SK-N-SH (cell line): ENCODE results near the gene LECT2. TPM values are rescaled to one million over a fixed set of nuclear protein-coding genes. Genes with fewer than 3 reads are reported as not detected.
A peak's percentile ranks its signal among the peaks of the same experiment; 100 is the strongest.

Source experiments
- CTCF ChIA-PET: fragments of 300-600, 350-600 bp; formaldehyde crosslinking; extraction: SDS; loops from one replicate; lab custom pipeline; 2021; lab: Yijun Ruan, JAX
- POLR2A ChIA-PET: fragments of 350-600 bp; sonication (Branson Sonifier 250); formaldehyde crosslinking; extraction: SDS; loops from one replicate; lab custom pipeline; 2020; ENCODE audit warnings: antibody characterized with exemption, inconsistent platforms; lab: Yijun Ruan, JAX
- DNase-seq: peaks from one replicate; pipeline ENCODE4 v3.0.0; 2012
- H2AFZ ChIP-seq: fragments of 200-600 bp; sonication (generic); 2 replicates; pipeline ENCODE4 v1.8.1; 2016; ENCODE audit warnings: antibody characterized with exemption, mild to moderate bottlenecking, low read depth
- H3F3A ChIP-seq: fragments of 200-600 bp; sonication (generic); replicated peaks from 2 replicates; pipeline ENCODE3; 2016; ENCODE audit warnings: antibody characterized with exemption, mild to moderate bottlenecking; ENCODE audit not compliant: insufficient read depth
- H3K27ac ChIP-seq, 2 experiments: fragments of 200-500 bp in 1 of 2; fragments of 200-600 bp in 1 of 2; sonication (Bioruptor generic) in 1 of 2; sonication (generic), shearing (Covaris generic) in 1 of 2; 2 replicates each; pipeline versions ENCODE4 v1.5.1 to v1.6.1; 2014 to 2016; ENCODE audit warnings: low read depth in 2 of 2, inconsistent platforms in 1 of 2, low read length in 1 of 2, mild to moderate bottlenecking in 1 of 2, mixed read lengths in 1 of 2
- H3K27me3 ChIP-seq: fragments of 200-600 bp; sonication (generic), shearing (Covaris generic); 2 replicates; pipeline ENCODE4 v1.6.1; 2016; ENCODE audit warnings: mixed run types; ENCODE audit not compliant: insufficient read depth
- H3K36me3 ChIP-seq, 2 experiments: fragments of 200-500 bp in 1 of 2; fragments of 200-600 bp in 1 of 2; sonication (Bioruptor generic) in 1 of 2; sonication (generic) in 1 of 2; replicated peaks in 1 of 2; 2 replicates each; pipeline versions ENCODE3 to v1.5.1; 2014 to 2016; ENCODE audit warnings: low read length in 1 of 2, mild to moderate bottlenecking in 1 of 2; ENCODE audit not compliant: insufficient read depth in 2 of 2, control insufficient read depth in 1 of 2
- H3K4me1 ChIP-seq, 2 experiments: fragments of 200-500 bp in 1 of 2; fragments of 200-600 bp in 1 of 2; sonication (Bioruptor generic) in 1 of 2; sonication (generic), shearing (Covaris generic) in 1 of 2; 2 replicates each; pipeline versions ENCODE4 v1.5.1 to v1.6.1; 2014 to 2016; ENCODE audit warnings: low read depth in 1 of 2, low read length in 1 of 2, mixed run types in 1 of 2; ENCODE audit not compliant: insufficient read depth in 2 of 2, control insufficient read depth in 1 of 2
- H3K4me2 ChIP-seq: fragments of 200-600 bp; sonication (generic), shearing (Covaris generic); 2 replicates; pipeline ENCODE4 v1.6.1; 2017; ENCODE audit warnings: mixed run types
- H3K4me3 ChIP-seq, 2 experiments: fragments of 200-500 bp in 1 of 2; fragments of 200-600 bp in 1 of 2; sonication (Bioruptor generic) in 1 of 2; sonication (generic), shearing (Covaris generic) in 1 of 2; 2 replicates each; pipeline versions ENCODE4 v1.5.1 to v1.8.1; 2014 to 2016; ENCODE audit warnings: low read depth in 2 of 2, inconsistent platforms in 1 of 2, low read length in 1 of 2, mild to moderate bottlenecking in 1 of 2, mixed read lengths in 1 of 2, moderate library complexity in 1 of 2
- H3K79me2 ChIP-seq: fragments of 200-600 bp; sonication (generic); 2 replicates; pipeline ENCODE4 v1.8.1; 2017; ENCODE audit warnings: mild to moderate bottlenecking; ENCODE audit not compliant: insufficient read depth
- H3K9ac ChIP-seq: fragments of 200-600 bp; sonication (generic); 2 replicates; pipeline ENCODE4 v1.6.1; 2017; ENCODE audit warnings: mixed run types
- H3K9me2 ChIP-seq: fragments of 200-600 bp; sonication (generic); 2 replicates; pipeline ENCODE4 v1.6.1; 2017; ENCODE audit warnings: mixed run types
- H3K9me3 ChIP-seq: fragments of 200-600 bp; sonication (generic); 2 replicates; pipeline ENCODE4 v1.6.1; 2017; ENCODE audit warnings: mixed run types, mild to moderate bottlenecking, moderate library complexity
- H4K20me1 ChIP-seq: fragments of 200-600 bp; sonication (generic); 2 replicates; pipeline ENCODE4 v1.6.1; 2017; ENCODE audit warnings: mild to moderate bottlenecking, mixed run types; ENCODE audit not compliant: insufficient read depth
- ELF1 ChIP-seq: IDR thresholded peaks from 2 replicates; pipeline ENCODE4 v1.4.0; 2012
- EZH2phosphoT487 ChIP-seq: fragments of 200-600 bp; sonication (generic); IDR thresholded peaks from 2 replicates; pipeline ENCODE4 v1.6.1; 2017; ENCODE audit warnings: low read depth, mixed run types, mild to moderate bottlenecking, antibody characterized with exemption, moderate library complexity, borderline replicate concordance
- FOXM1 ChIP-seq: IDR thresholded peaks from 2 replicates; pipeline ENCODE4 v1.4.0; 2012; ENCODE audit warnings: low read depth, mild to moderate bottlenecking
- GABPA ChIP-seq: IDR thresholded peaks from 2 replicates; pipeline ENCODE4 v1.4.0; 2012; ENCODE audit warnings: low read depth, mild to moderate bottlenecking
- GATA2 ChIP-seq: sonication (generic); formaldehyde crosslinking; IDR thresholded peaks from 2 replicates; pipeline ENCODE4 v1.5.0; 2020; ENCODE audit warnings: mild to moderate bottlenecking, missing genetic modification reagents
- JUND ChIP-seq: IDR thresholded peaks from 2 replicates; pipeline ENCODE4 v1.4.0; 2012
- NFIC ChIP-seq: IDR thresholded peaks from 2 replicates; pipeline ENCODE4 v1.4.0; 2012; ENCODE audit warnings: borderline replicate concordance
- NRF1 ChIP-seq: IDR thresholded peaks from 2 replicates; pipeline ENCODE4 v1.6.1; 2012; ENCODE audit warnings: low read depth, mild to moderate bottlenecking, low read length
- RAD21 ChIP-seq: IDR thresholded peaks from 2 replicates; pipeline ENCODE4 v1.6.1; 2012; ENCODE audit warnings: mild to moderate bottlenecking, low read length
- RFX5 ChIP-seq: IDR thresholded peaks from 2 replicates; pipeline ENCODE4 v1.6.1; 2012; ENCODE audit warnings: mild to moderate bottlenecking, improper control_type of control experiment, low read length
- SIN3A ChIP-seq: IDR thresholded peaks from 2 replicates; pipeline ENCODE4 v1.6.1; 2012; ENCODE audit warnings: low read depth, mild to moderate bottlenecking, low read length, moderate library complexity, borderline replicate concordance
- SMC3 ChIP-seq: IDR thresholded peaks from 2 replicates; pipeline ENCODE4 v1.6.1; 2012; ENCODE audit warnings: low read depth, low read length, improper control_type of control experiment
- TAF1 ChIP-seq: IDR thresholded peaks from 2 replicates; pipeline ENCODE4 v1.6.1; 2012; ENCODE audit warnings: low read depth, mild to moderate bottlenecking, low read length, moderate library complexity, borderline replicate concordance
- TEAD4 ChIP-seq: IDR thresholded peaks from 2 replicates; pipeline ENCODE4 v1.4.0; 2012; ENCODE audit warnings: mild to moderate bottlenecking, borderline replicate concordance; ENCODE audit not compliant: insufficient read depth
- WGBS: methylation state at CpG from one replicate; pipeline ENCODE4 v1.1.6; 2017; ENCODE audit warnings: low lambda C conversion rate; 5-methylcytosine and 5-hydroxymethylcytosine counted together
- polyA plus RNA-seq, 3 experiments: library from polyadenylated mRNA; depleted of rRNA; stranded (reverse); fragments of >200 nt; gene quantifications; 2 replicates each; pipeline ENCODE4 v1.2.3, GENCODE V29; 2012
- TF ChIP-seq, protein P1 (sequence below): fragments of 200-600 bp; sonication (generic); IDR thresholded peaks from 2 replicates; pipeline ENCODE4 v1.6.1; 2017; ENCODE audit warnings: antibody characterized with exemption, mild to moderate bottlenecking, moderate library complexity
- TF ChIP-seq, protein P2 (sequence below): IDR thresholded peaks from 2 replicates; pipeline ENCODE4; 2012
- TF ChIP-seq, protein P3 (sequence below): IDR thresholded peaks from 2 replicates; pipeline ENCODE4 v1.6.1; 2012; ENCODE audit warnings: mild to moderate bottlenecking, low read depth, low read length, moderate library complexity
- TF ChIP-seq, protein P4 (sequence below): fragments of 150-350 bp; IDR thresholded peaks from 2 replicates; pipeline ENCODE4 v1.6.1; 2016; ENCODE audit warnings: mild to moderate bottlenecking, low read depth, low read length

Gene LECT2
- polyA plus RNA-seq, 1 of the 3 experiments (the other 2 are of a cell fraction), result 0.18 TPM

DNA sequence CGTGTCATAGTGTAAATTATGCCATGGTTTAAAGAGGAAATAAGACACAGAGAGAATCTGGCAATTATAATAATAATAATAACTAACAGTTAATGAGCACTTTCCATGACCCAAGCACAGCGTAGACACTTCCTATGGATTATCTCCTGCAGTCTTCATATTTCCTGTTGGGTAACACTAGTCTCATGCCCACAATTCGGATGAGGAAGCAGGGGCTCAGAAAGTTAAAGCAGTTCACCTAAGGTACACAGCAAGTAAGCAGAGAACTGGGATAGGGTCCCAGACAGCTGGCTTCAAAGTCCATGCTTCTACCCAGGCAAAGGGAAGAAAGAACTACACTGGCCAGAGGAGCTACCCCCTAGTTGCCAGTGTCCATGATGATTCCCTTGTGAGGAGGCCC is 46.1 kb upstream of the LECT2 start:
- no peak for DNase-seq
- Histone ChIP-seq H3K4me1 (peaks cover 17 to 42% of the 10 kb centered on the region in 2 experiments; a peak in 3 of 4 replicates), H3K4me2 (peak overlapping the region; percentile 39), H3K9me3 (no peaks in the 10 kb centered on the region), H4K20me1 (no peaks in the 10 kb centered on the region), H3K79me2 (peaks cover 16% of the 10 kb centered on the region; the same call in 1 of the 2 replicates), H3K27me3 (no peaks in the 10 kb centered on the region), H3F3A (peaks cover 46% of the 10 kb centered on the region), H3K9me2 (no peaks in the 10 kb centered on the region), H3K4me3 (no peak overlapping the region), H3K36me3 (no peaks in the 10 kb centered on the region), H3K9ac (peak overlapping the region; percentile 13; the same call in 1 of the 2 replicates), H3K27ac (peak overlapping the region; percentile 77 to 98), H2AFZ (peak overlapping the region; percentile 17; the same call in 1 of the 2 replicates)
- ChIA-PET CTCF (interaction anchor here (0.9 to 1.6 kb wide), 2 partner anchors 56 to 64 kb away, joined by 3 to 6 read pairs; no protein-coding TSS in a partner anchor), POLR2A (no interaction called here)
- TF ChIP-seq, protein P1, sequence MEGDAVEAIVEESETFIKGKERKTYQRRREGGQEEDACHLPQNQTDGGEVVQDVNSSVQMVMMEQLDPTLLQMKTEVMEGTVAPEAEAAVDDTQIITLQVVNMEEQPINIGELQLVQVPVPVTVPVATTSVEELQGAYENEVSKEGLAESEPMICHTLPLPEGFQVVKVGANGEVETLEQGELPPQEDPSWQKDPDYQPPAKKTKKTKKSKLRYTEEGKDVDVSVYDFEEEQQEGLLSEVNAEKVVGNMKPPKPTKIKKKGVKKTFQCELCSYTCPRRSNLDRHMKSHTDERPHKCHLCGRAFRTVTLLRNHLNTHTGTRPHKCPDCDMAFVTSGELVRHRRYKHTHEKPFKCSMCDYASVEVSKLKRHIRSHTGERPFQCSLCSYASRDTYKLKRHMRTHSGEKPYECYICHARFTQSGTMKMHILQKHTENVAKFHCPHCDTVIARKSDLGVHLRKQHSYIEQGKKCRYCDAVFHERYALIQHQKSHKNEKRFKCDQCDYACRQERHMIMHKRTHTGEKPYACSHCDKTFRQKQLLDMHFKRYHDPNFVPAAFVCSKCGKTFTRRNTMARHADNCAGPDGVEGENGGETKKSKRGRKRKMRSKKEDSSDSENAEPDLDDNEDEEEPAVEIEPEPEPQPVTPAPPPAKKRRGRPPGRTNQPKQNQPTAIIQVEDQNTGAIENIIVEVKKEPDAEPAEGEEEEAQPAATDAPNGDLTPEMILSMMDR, result no peak
- no peak for TF ChIP-seq GATA2 (CRISPR knock-in tag)
- no peak for TF ChIP-seq NRF1
- no peak for TF ChIP-seq JUND
- no peak for TF ChIP-seq SIN3A
- TF ChIP-seq SMC3, result no peak
- no peak for TF ChIP-seq RFX5
- TF ChIP-seq, protein P2, sequence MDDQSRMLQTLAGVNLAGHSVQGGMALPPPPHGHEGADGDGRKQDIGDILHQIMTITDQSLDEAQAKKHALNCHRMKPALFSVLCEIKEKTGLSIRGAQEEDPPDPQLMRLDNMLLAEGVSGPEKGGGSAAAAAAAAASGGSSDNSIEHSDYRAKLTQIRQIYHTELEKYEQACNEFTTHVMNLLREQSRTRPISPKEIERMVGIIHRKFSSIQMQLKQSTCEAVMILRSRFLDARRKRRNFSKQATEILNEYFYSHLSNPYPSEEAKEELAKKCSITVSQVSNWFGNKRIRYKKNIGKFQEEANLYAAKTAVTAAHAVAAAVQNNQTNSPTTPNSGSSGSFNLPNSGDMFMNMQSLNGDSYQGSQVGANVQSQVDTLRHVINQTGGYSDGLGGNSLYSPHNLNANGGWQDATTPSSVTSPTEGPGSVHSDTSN, result no peak
- no peak for TF ChIP-seq ELF1
- no peak for TF ChIP-seq RAD21
- no peak for TF ChIP-seq EZH2phosphoT487
- 86% methylated on average over 3 of the region's 3 CpGs for WGBS

DNA sequence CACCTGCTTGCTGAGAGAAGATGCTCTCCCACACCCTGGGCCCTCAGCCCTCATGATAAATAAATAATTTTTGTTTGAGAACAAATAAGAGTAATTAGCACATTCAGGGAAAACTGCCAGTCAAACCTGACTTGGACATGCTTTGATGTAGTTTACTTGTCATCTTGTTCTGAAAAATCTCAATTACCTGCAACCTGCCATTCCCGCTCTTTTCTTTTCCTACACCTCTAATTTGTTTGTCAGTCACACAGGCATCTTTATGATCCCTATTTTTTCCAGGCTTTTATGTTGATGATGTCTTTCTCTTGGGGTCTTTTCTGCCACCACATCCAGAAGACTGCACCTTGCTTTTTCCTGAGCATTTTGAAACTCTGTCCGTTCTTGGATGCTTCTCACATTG is 45.4 kb upstream of the LECT2 start:
- Histone ChIP-seq H3K9me3 (no peaks in the 10 kb centered on the region), H3K27me3 (no peaks in the 10 kb centered on the region), H3K9me2 (no peaks in the 10 kb centered on the region), H2AFZ (no peak overlapping the region), H3K36me3 (no peaks in the 10 kb centered on the region), H3K79me2 (peaks cover 11% of the 10 kb centered on the region; the same call in 1 of the 2 replicates), H4K20me1 (no peaks in the 10 kb centered on the region), H3K27ac (peak overlapping the region; percentile 77 to 98), H3K9ac (no peak overlapping the region), H3K4me3 (no peak overlapping the region), H3K4me1 (peaks cover 17 to 39% of the 10 kb centered on the region in 2 experiments; a peak in 3 of 4 replicates), H3K4me2 (no peak overlapping the region), H3F3A (peaks cover 46% of the 10 kb centered on the region)
- CTCF ChIA-PET, result interaction anchor here (1.6 kb wide), 1 partner anchor 55 kb away, joined by 6 read pairs; no protein-coding TSS in a partner anchor
- no peak for DNase-seq
- 94% methylated on average over 2 of the region's 2 CpGs for WGBS
- POLR2A ChIA-PET, result no interaction called here
- TF ChIP-seq TEAD4, result no peak
- TF ChIP-seq GABPA, result no peak
- no peak for TF ChIP-seq JUND
- TF ChIP-seq, protein P3, sequence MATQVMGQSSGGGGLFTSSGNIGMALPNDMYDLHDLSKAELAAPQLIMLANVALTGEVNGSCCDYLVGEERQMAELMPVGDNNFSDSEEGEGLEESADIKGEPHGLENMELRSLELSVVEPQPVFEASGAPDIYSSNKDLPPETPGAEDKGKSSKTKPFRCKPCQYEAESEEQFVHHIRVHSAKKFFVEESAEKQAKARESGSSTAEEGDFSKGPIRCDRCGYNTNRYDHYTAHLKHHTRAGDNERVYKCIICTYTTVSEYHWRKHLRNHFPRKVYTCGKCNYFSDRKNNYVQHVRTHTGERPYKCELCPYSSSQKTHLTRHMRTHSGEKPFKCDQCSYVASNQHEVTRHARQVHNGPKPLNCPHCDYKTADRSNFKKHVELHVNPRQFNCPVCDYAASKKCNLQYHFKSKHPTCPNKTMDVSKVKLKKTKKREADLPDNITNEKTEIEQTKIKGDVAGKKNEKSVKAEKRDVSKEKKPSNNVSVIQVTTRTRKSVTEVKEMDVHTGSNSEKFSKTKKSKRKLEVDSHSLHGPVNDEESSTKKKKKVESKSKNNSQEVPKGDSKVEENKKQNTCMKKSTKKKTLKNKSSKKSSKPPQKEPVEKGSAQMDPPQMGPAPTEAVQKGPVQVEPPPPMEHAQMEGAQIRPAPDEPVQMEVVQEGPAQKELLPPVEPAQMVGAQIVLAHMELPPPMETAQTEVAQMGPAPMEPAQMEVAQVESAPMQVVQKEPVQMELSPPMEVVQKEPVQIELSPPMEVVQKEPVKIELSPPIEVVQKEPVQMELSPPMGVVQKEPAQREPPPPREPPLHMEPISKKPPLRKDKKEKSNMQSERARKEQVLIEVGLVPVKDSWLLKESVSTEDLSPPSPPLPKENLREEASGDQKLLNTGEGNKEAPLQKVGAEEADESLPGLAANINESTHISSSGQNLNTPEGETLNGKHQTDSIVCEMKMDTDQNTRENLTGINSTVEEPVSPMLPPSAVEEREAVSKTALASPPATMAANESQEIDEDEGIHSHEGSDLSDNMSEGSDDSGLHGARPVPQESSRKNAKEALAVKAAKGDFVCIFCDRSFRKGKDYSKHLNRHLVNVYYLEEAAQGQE, result no peak
- no peak for TF ChIP-seq TAF1
- TF ChIP-seq FOXM1, result no peak
- TF ChIP-seq, protein P4, sequence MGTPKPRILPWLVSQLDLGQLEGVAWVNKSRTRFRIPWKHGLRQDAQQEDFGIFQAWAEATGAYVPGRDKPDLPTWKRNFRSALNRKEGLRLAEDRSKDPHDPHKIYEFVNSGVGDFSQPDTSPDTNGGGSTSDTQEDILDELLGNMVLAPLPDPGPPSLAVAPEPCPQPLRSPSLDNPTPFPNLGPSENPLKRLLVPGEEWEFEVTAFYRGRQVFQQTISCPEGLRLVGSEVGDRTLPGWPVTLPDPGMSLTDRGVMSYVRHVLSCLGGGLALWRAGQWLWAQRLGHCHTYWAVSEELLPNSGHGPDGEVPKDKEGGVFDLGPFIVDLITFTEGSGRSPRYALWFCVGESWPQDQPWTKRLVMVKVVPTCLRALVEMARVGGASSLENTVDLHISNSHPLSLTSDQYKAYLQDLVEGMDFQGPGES, result no peak
- no peak for TF ChIP-seq NFIC
- TF ChIP-seq, protein P1, result no peak
